Measurements from ENCODE around the gene SAMD4A. TPM values are rescaled to one million over a fixed set of nuclear protein-coding genes. Genes with fewer than 3 reads are reported as not detected.

Gene SAMD4A
- total RNA-seq, 2 donors from 2014 or later, result 11.2 to 15.3 TPM

DNA sequence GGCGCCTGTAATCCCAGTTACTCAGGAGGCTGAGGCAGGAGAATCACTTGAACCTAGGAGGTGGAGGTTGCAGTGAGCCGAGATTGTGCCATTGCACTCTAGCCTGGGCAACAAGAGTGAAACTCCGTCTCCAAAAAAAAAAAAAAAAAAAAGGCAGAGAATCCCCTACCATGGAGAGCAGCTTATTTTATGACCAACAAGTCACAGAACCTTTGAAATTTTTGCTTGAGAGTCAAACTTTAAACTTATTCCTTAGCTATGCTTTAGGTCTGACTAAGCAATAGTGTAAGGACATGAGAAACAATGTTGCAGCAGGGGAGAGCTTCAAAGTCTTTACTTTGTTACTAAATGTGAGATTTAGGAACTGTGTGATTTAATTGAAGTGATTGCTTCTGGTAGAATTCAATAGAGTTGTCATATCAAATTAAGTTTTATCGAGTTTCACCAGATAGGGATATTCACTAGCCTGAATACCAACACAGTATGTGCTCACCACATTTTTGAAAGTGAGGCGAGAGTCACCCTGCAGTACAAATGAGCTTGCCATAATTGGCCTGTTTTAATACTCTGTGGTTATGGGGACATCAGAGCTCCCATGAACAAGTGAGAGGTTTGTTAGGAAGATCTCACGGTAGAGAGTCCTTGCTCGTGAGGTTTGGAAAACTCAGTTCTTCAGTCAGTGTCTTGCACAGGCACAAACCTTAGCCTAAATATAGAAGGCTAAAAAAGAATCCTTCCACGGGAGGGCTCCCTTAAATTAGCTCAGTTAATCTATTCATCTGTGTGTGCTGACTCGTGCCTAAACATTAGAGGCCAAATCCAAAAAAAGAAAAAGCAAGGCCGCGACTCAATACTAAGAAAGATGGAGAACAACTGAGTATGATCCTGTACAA, 108.6 kb downstream of the SAMD4A start:
- no peak for ATAC-seq
- intact Hi-C loops (cut with DNase I), result no loop called here
- no peak for TF ChIP-seq POLR2A (IDR thresholded peaks at IDR 0.05)
- WGBS, 2 donors, result 87 to 94% methylated on average over 11 of the region's 11 CpGs
- Histone ChIP-seq H3K4me3 (no peak overlapping the region), H3K4me1 (no peaks in the 10 kb centered on the region), H3K9me3 (no peaks in the 10 kb centered on the region), H3K27ac (no peak overlapping the region), H3K27me3 (no peaks in the 10 kb centered on the region), H3K36me3 (replicated peaks in 1 of 2; ENCODE audit: insufficient read depth in 1 of 2, low read depth in 2 of 2) (no peaks in the 10 kb centered on the region)
- no peak for DNase-seq

DNA sequence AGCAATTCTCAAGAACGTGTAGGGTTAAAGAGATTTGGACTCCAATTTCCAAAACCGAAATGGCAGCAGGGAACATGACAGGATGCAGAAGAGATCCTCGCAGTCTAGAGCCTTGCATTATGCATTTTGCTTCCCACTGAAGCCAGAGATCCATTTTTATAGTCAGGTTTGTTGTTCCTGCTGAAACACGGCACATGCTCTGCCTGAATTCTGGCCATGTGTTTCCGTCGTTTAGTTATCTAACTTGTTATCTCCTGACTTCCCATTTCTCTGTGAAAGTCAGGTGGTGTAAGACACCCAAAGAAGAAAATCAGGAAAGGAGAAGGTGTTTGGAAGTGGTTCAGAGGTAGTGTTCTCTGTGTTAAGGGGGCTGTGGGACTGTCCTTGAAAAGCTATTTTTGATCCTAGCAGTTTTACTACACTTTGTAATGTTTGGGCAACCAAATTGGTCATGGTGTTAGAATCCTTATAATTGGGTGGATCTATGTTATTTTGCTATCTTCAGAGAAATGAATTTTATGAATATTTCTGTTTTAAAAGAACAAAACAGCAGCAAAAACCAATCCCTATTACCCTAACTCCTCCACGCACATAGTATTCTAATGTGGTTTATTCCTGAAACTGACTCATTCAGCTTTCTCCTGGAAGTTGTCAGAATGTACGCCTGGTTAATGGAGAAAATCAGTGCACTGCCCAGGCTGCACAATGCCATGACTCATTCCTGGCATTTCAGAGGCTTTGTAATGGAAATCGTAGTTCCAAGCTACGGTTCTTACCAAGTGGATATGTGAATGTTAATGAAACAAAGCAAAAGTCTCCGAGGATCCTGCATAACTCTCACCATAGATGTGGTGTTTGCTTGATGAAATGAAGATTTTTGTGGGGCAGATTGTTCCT, 110.1 kb downstream of the SAMD4A start:
- intact Hi-C loops (cut with DNase I), result no loop called here
- TF ChIP-seq, protein P1, sequence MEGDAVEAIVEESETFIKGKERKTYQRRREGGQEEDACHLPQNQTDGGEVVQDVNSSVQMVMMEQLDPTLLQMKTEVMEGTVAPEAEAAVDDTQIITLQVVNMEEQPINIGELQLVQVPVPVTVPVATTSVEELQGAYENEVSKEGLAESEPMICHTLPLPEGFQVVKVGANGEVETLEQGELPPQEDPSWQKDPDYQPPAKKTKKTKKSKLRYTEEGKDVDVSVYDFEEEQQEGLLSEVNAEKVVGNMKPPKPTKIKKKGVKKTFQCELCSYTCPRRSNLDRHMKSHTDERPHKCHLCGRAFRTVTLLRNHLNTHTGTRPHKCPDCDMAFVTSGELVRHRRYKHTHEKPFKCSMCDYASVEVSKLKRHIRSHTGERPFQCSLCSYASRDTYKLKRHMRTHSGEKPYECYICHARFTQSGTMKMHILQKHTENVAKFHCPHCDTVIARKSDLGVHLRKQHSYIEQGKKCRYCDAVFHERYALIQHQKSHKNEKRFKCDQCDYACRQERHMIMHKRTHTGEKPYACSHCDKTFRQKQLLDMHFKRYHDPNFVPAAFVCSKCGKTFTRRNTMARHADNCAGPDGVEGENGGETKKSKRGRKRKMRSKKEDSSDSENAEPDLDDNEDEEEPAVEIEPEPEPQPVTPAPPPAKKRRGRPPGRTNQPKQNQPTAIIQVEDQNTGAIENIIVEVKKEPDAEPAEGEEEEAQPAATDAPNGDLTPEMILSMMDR (IDR thresholded peaks at IDR 0.05), result no peak
- DNase-seq (peak in 1 of 4 donors; percentile 32), ATAC-seq (peak; percentile 66)
- WGBS, 2 donors, result 55 to 56% methylated on average over 11 of the region's 11 CpGs
- Histone ChIP-seq H3K36me3 (replicated peaks in 1 of 2; ENCODE audit: insufficient read depth in 1 of 2, low read depth in 2 of 2) (no peaks in the 10 kb centered on the region), H3K4me1 (no peaks in the 10 kb centered on the region), H3K27me3 (no peaks in the 10 kb centered on the region), H3K4me3 (no peak overlapping the region), H3K9me3 (no peaks in the 10 kb centered on the region), H3K27ac (no peak overlapping the region)

DNA sequence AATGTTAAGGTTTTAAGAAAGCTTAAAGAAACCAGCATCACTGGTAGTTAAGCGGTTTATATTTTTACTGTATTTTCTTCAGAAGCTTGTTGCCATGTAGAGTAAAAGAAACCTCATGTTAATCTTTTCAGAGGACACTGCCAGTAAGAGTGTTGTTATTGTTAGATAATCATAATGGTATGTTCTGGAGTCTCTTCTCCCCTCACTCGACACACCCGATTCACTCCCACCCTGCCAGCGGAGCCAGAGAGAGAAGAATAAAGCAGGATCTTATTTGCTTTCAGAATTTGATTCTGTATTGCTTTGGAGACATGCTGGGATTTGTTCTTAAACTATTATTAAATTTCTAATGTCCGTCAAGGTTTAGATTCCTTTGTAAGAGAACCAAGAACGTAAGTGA, 113.7 kb downstream of the SAMD4A start:
- WGBS, 2 donors, result 82 to 87% methylated on average over 6 of the region's 6 CpGs
- TF ChIP-seq, protein P1 (IDR thresholded peaks at IDR 0.05), result no peak
- no peak for TF ChIP-seq POLR2A (IDR thresholded peaks at IDR 0.05)
- no peaks in the 10 kb centered on the region for H3K4me1 ChIP-seq
- no peaks in the 10 kb centered on the region for H3K9me3 ChIP-seq
- H3K4me3 ChIP-seq, result no peak overlapping the region
- no peak overlapping the region for H3K27ac ChIP-seq
- no peak for DNase-seq
- no peak for ATAC-seq
- no peaks in the 10 kb centered on the region for H3K27me3 ChIP-seq
- intact Hi-C loops (cut with DNase I), result no loop called here
- H3K36me3 ChIP-seq (replicated peaks in 1 of 2; ENCODE audit: insufficient read depth in 1 of 2, low read depth in 2 of 2), result no peaks in the 10 kb centered on the region

DNA sequence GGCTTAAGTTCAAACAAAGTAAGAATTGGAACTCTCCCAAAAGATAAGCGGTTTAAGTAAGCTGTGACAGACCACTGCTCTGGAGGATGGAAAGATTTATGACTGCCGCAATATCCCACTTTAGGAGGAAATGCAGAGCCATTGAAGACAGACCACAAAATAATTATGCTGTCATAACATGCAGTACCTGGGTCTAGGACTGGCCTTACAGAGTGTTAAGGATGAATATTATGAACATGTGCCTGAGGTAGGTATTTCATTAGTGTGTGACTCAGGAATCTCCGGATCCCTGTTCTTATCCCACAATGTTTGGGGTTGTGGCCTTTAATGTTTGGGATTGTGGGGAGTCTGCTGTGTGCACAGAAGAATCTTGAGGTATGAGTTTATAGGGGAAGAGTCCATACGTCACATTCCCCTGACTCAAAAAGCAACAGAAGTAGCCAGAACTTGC, 114.9 kb downstream of the SAMD4A start:
- intact Hi-C loops (cut with DNase I), result no loop called here
- no peak for ATAC-seq
- TF ChIP-seq, protein P1 (IDR thresholded peaks at IDR 0.05), result no peak
- no peak for TF ChIP-seq POLR2A (IDR thresholded peaks at IDR 0.05)
- WGBS, 2 donors, result 80 to 82% methylated on average over 4 of the region's 4 CpGs
- no peak for DNase-seq
- Histone ChIP-seq H3K27ac (no peak overlapping the region), H3K9me3 (no peaks in the 10 kb centered on the region), H3K27me3 (no peaks in the 10 kb centered on the region), H3K4me3 (no peak overlapping the region), H3K4me1 (peaks cover 5% of the 10 kb centered on the region), H3K36me3 (replicated peaks in 1 of 2; ENCODE audit: insufficient read depth in 1 of 2, low read depth in 2 of 2) (no peaks in the 10 kb centered on the region)

DNA sequence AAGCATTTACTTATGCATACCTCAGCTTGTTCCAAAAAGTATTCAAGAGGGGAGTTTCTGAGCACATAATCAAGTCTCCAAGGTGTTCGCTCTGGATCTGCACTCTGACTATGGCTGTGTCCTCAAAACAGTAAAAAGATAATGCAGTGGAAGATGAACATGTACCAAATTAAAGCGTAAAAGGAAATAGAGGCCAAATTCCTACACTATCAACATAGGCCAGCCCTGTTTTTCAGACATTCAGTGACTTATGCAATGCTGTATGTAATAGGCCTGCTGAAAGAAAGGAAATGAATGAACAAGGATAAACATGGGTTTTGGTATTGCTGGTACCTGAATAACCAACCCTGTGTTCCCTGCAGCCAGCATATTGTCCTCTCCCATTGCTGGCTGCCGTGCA, 115.7 kb downstream of the SAMD4A start:
- H3K9me3 ChIP-seq, result no peaks in the 10 kb centered on the region
- H3K4me1 ChIP-seq, result peaks cover 13% of the 10 kb centered on the region
- no peaks in the 10 kb centered on the region for H3K27me3 ChIP-seq
- no peak overlapping the region for H3K27ac ChIP-seq
- DNase-seq (no peak), ATAC-seq (no peak)
- WGBS, 2 donors, result 96 to 97% methylated on average over 2 to 3 of the region's 3 CpGs
- TF ChIP-seq, protein P1 (IDR thresholded peaks at IDR 0.05), result no peak
- TF ChIP-seq POLR2A (IDR thresholded peaks at IDR 0.05), result no peak
- intact Hi-C loops (cut with DNase I), result no loop called here
- no peak overlapping the region for H3K4me3 ChIP-seq
- no peaks in the 10 kb centered on the region for H3K36me3 ChIP-seq (replicated peaks in 1 of 2; ENCODE audit: insufficient read depth in 1 of 2, low read depth in 2 of 2)
